GM18951 (cell line): ENCODE results near the gene PACS2.
"Not testable (repeated sequence)": the region's sequence is repeated elsewhere in the genome, so short reads cannot be mapped to it uniquely, and the experiment has no call there.

Experiments used
- POLR2A ChIP-seq: IDR thresholded peaks from 4 replicates; pipeline ENCODE4 v1.6.1; 2011; ENCODE audit warnings: mild to moderate bottlenecking; ENCODE audit not compliant: insufficient read length, insufficient read depth; ENCODE audit errors: extremely low read depth
- in situ Hi-C: fragments of 300-500 bp; cut with MboI; formaldehyde crosslinking; loops from one replicate; pipeline ENCODE4 v1.12.0; 2022; ENCODE audit warnings: low sequenced_read_pairs, mixed read lengths, inconsistent platforms; ENCODE audit not compliant: unreplicated experiment

PACS2 gene

GRCh38 chr14:105299654-105300541 lies 14.7 kb upstream of the PACS2 start:
- TF ChIP-seq POLR2A, result no peak
- in situ Hi-C loops, result no loop called here

GRCh38 chr14:105300542-105301102 lies 13.9 kb upstream of the PACS2 start, which contains the start of gene BRF1:
BRF1 (minus strand) TSS chr14:105301001; CDS start chr14:105300629, 372 bp downstream.
- peak; percentile 68 for TF ChIP-seq POLR2A
- in situ Hi-C loops, result no loop called here

GRCh38 chr14:105301103-105301914 lies 13.2 kb upstream of the PACS2 start:
- in situ Hi-C loops, result no loop called here
- peak; percentile 64 for TF ChIP-seq POLR2A

GRCh38 chr14:105301915-105302249 lies 12.7 kb upstream of the PACS2 start:
- in situ Hi-C loops, result not testable (repeated sequence)

- TF ChIP-seq POLR2A, result no peak
- in situ Hi-C loops, result no loop called here
Observed at GRCh38 chr14:105303949-105304348, 10.6 kb upstream of the PACS2 start.

- TF ChIP-seq POLR2A, result no peak
- in situ Hi-C loops, result no loop called here
Observed at GRCh38 chr14:105304565-105304964, 10.0 kb upstream of the PACS2 start.

GRCh38 chr14:105305345-105305744 lies 9.2 kb upstream of the PACS2 start:
- no peak for TF ChIP-seq POLR2A
- in situ Hi-C loops, result no loop called here

- in situ Hi-C loops, result no loop called here
Observed at GRCh38 chr14:105305791-105306190, 8.8 kb upstream of the PACS2 start.

GRCh38 chr14:105307052-105307727 lies 7.4 kb upstream of the PACS2 start:
- in situ Hi-C loops, result no loop called here
- TF ChIP-seq POLR2A, result no peak

More at GRCh38 chr14:105305791-105306190, 8.8 kb upstream of the PACS2 start:
- no peak for TF ChIP-seq POLR2A

GRCh38 chr14:105309371-105309770 lies 5.2 kb upstream of the PACS2 start:
- no peak for TF ChIP-seq POLR2A
- in situ Hi-C loops, result no loop called here

GRCh38 chr14:105311838-105312237 lies 2.7 kb upstream of the PACS2 start:
- in situ Hi-C loops, result no loop called here
- TF ChIP-seq POLR2A, result no peak

- in situ Hi-C loops, result no loop called here
Observed at GRCh38 chr14:105312973-105313372, 1.6 kb upstream of the PACS2 start.

More at GRCh38 chr14:105312973-105313372, 1.6 kb upstream of the PACS2 start:
- TF ChIP-seq POLR2A, result no peak
